ENCODE data around the gene FAM107B. TPM values are rescaled to one million over a fixed set of nuclear protein-coding genes. Genes with fewer than 3 reads are reported as not detected.

Gene FAM107B
- total and polyA plus RNA-seq, 10 of the 15 experiments (the other 5 are each of a cell fraction or from before 2014, with no cell fraction given) = 22.9 to 162 (median 86.6) TPM

GRCh38 chr10:14684354-14684753 lies 90.3 kb downstream of the FAM107B start:
- no peaks in the 10 kb centered on the region for H4K20me1 ChIP-seq (ENCODE audit: control insufficient read depth, insufficient read depth)
- RAD21 ChIA-PET (ENCODE audit: unreplicated experiment) = interaction anchor here (0.5 kb wide), 1 partner anchor 12 kb away, joined by 4 read pairs; no protein-coding TSS in a partner anchor
- no peak overlapping the region for H3K4me3 ChIP-seq
- SMC1A ChIA-PET (ENCODE audit: uncharacterized antibody, unreplicated experiment) = interaction anchor here (0.6 to 1.4 kb wide), 3 partner anchors 11 to 460 kb away, joined by 3 to 4 read pairs (median 3); no protein-coding TSS in a partner anchor
- H3K9me3 ChIP-seq (replicated peaks; ENCODE audit: control insufficient read depth, insufficient read depth, low read length) = no peaks in the 10 kb centered on the region; the same call in 2 of the 3 replicates
- CTCF ChIA-PET = no interaction called here
- H3K4me1 ChIP-seq (ENCODE audit: control insufficient read depth, insufficient read depth, low read length) = peaks cover 8% of the 10 kb centered on the region; the same call in 1 of the 2 replicates
- intact Hi-C loops (cut with micrococcal nuclease; ENCODE audit: unreplicated experiment) = no loop called here
- in situ Hi-C loops (cut with MboI) = no loop called here
- H2AFZ ChIP-seq (ENCODE audit: control insufficient read depth, low read depth, low read length) = no peak overlapping the region
- H3K79me2 ChIP-seq (ENCODE audit: control insufficient read depth, insufficient read depth, low read length) = no peaks in the 10 kb centered on the region
- no peak overlapping the region for H3K4me2 ChIP-seq (ENCODE audit: control insufficient read depth, insufficient read depth)
- FAIRE-seq = no peak
- 67% methylated on average over 2 of the region's 2 CpGs for WGBS (ENCODE audit: insufficient coverage, insufficient replicate concordance, low lambda C conversion rate, missing lambda C conversion rate)
- H3K36me3 ChIP-seq (ENCODE audit: control insufficient read depth in 2 of 2, insufficient read depth in 2 of 2, low read length in 1 of 2) = no peaks in the 10 kb centered on the region
- no peak overlapping the region for H3K27ac ChIP-seq (ENCODE audit: control insufficient read depth, insufficient read depth)
- ATAC-seq = no peak
- POLR2A ChIA-PET = no interaction called here
- no peak overlapping the region for H3K9ac ChIP-seq (ENCODE audit: control insufficient read depth, insufficient read depth, low read length)
- no peak for DNase-seq (ENCODE audit: low read depth, low spot score)
- no peak for TF ChIP-seq ZNF622 (IDR thresholded peaks at IDR 0.05)
- H3K27me3 ChIP-seq (replicated peaks in 1 of 2; ENCODE audit: control insufficient read depth in 2 of 2, insufficient read depth in 2 of 2, low read length in 1 of 2) = no peaks in the 10 kb centered on the region
- BruUV-seq (replicated peaks) = no TSS peak

GRCh38 chr10:14683256-14683655 lies 91.4 kb downstream of the FAM107B start:
- FAIRE-seq = no peak
- WGBS (ENCODE audit: insufficient coverage, insufficient replicate concordance, low lambda C conversion rate, missing lambda C conversion rate) = 42% methylated on average over 6 of the region's 6 CpGs
- Histone ChIP-seq H3K27me3 (replicated peaks in 1 of 2; ENCODE audit: control insufficient read depth in 2 of 2, insufficient read depth in 2 of 2, low read length in 1 of 2) (no peaks in the 10 kb centered on the region), H3K36me3 (ENCODE audit: control insufficient read depth in 2 of 2, insufficient read depth in 2 of 2, low read length in 1 of 2) (no peaks in the 10 kb centered on the region), H3K4me2 (ENCODE audit: control insufficient read depth, insufficient read depth) (no peak overlapping the region), H3K9me3 (replicated peaks; ENCODE audit: control insufficient read depth, insufficient read depth, low read length) (no peaks in the 10 kb centered on the region; the same call in 2 of the 3 replicates), H4K20me1 (ENCODE audit: control insufficient read depth, insufficient read depth) (no peaks in the 10 kb centered on the region), H2AFZ (ENCODE audit: control insufficient read depth, low read depth, low read length) (no peak overlapping the region), H3K79me2 (ENCODE audit: control insufficient read depth, insufficient read depth, low read length) (no peaks in the 10 kb centered on the region), H3K9ac (ENCODE audit: control insufficient read depth, insufficient read depth, low read length) (no peak overlapping the region), H3K4me1 (ENCODE audit: control insufficient read depth, insufficient read depth, low read length) (peaks cover 8% of the 10 kb centered on the region; the same call in 1 of the 2 replicates), H3K4me3 (no peak overlapping the region), H3K27ac (ENCODE audit: control insufficient read depth, insufficient read depth) (no peak overlapping the region)
- no peak for ATAC-seq
- intact Hi-C loops (cut with micrococcal nuclease; ENCODE audit: unreplicated experiment) (no loop called here), in situ Hi-C loops (cut with MboI) (no loop called here)
- no peak for DNase-seq (ENCODE audit: low read depth, low spot score)
- ChIA-PET POLR2A (no interaction called here), RAD21 (ENCODE audit: unreplicated experiment) (interaction anchor here (1.0 kb wide), 1 partner anchor 154 kb away, joined by 3 read pairs; no protein-coding TSS in a partner anchor), CTCF (interaction anchor here (0.8 kb wide), 1 partner anchor 35 kb away, joined by 3 read pairs; no protein-coding TSS in a partner anchor), SMC1A (ENCODE audit: uncharacterized antibody, unreplicated experiment) (interaction anchor here (1.0 to 1.4 kb wide), 3 partner anchors 25 to 71 kb away, joined by 3 read pairs; no protein-coding TSS in a partner anchor)
- no TSS peak for BruUV-seq (replicated peaks)
- TF ChIP-seq, protein P1, sequence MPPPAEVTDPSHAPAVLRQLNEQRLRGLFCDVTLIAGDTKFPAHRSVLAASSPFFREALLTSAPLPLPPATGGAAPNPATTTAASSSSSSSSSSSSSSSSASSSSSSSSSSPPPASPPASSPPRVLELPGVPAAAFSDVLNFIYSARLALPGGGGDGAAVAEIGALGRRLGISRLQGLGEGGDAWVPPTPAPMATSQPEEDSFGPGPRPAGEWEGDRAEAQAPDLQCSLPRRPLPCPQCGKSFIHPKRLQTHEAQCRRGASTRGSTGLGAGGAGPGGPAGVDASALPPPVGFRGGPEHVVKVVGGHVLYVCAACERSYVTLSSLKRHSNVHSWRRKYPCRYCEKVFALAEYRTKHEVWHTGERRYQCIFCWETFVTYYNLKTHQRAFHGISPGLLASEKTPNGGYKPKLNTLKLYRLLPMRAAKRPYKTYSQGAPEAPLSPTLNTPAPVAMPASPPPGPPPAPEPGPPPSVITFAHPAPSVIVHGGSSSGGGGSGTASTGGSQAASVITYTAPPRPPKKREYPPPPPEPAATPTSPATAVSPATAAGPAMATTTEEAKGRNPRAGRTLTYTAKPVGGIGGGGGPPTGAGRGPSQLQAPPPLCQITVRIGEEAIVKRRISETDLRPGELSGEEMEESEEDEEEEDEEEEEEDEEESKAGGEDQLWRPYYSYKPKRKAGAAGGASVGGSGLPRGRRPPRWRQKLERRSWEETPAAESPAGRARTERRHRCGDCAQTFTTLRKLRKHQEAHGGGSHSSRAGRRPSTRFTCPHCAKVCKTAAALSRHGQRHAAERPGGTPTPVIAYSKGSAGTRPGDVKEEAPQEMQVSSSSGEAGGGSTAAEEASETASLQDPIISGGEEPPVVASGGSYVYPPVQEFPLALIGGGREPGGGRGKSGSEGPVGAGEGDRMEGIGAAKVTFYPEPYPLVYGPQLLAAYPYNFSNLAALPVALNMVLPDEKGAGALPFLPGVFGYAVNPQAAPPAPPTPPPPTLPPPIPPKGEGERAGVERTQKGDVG (CRISPR knock-in tag; IDR thresholded peaks at IDR 0.05) = no peak
- TF ChIP-seq, protein P2, sequence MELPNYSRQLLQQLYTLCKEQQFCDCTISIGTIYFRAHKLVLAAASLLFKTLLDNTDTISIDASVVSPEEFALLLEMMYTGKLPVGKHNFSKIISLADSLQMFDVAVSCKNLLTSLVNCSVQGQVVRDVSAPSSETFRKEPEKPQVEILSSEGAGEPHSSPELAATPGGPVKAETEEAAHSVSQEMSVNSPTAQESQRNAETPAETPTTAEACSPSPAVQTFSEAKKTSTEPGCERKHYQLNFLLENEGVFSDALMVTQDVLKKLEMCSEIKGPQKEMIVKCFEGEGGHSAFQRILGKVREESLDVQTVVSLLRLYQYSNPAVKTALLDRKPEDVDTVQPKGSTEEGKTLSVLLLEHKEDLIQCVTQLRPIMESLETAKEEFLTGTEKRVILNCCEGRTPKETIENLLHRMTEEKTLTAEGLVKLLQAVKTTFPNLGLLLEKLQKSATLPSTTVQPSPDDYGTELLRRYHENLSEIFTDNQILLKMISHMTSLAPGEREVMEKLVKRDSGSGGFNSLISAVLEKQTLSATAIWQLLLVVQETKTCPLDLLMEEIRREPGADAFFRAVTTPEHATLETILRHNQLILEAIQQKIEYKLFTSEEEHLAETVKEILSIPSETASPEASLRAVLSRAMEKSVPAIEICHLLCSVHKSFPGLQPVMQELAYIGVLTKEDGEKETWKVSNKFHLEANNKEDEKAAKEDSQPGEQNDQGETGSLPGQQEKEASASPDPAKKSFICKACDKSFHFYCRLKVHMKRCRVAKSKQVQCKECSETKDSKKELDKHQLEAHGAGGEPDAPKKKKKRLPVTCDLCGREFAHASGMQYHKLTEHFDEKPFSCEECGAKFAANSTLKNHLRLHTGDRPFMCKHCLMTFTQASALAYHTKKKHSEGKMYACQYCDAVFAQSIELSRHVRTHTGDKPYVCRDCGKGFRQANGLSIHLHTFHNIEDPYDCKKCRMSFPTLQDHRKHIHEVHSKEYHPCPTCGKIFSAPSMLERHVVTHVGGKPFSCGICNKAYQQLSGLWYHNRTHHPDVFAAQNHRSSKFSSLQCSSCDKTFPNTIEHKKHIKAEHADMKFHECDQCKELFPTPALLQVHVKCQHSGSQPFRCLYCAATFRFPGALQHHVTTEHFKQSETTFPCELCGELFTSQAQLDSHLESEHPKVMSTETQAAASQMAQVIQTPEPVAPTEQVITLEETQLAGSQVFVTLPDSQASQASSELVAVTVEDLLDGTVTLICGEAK (IDR thresholded peaks at IDR 0.05; ENCODE audit: borderline replicate concordance) = no peak
- TF ChIP-seq BRCA1 (IDR thresholded peaks at IDR 0.05; ENCODE audit: low read depth, low read length) = no peak
- TF ChIP-seq CREM (IDR thresholded peaks at IDR 0.05; ENCODE audit: low read depth) = no peak
- no peak for TF ChIP-seq BCL3 (IDR thresholded peaks at IDR 0.05; ENCODE audit: borderline replicate concordance, insufficient read depth, low read depth, low read length, poor library complexity, severe bottlenecking)

All from GM12878 (cell line).